HFFc6 (cell line): ENCODE results near the gene MMP8. TPM values are rescaled to one million over a fixed set of nuclear protein-coding genes. Genes with fewer than 3 reads are reported as not detected.

ENCODE experiments used
- DNase-seq: peaks from one replicate; pipeline ENCODE4 v3.0.0-alpha.2; 2018
- H3K27ac Mint-ChIP-seq: 2 replicates; pipeline ENCODE4 v1.8.0; 2020; ENCODE audit warnings: mild to moderate bottlenecking, mixed read lengths
- H3K27me3 Mint-ChIP-seq: 2 replicates; pipeline ENCODE4 v1.8.0; 2021; ENCODE audit warnings: mild to moderate bottlenecking, moderate library complexity, mixed read lengths; ENCODE audit not compliant: insufficient read depth
- H3K36me3 Mint-ChIP-seq: 2 replicates; pipeline ENCODE4 v1.8.0; 2021; ENCODE audit warnings: low read depth, mixed read lengths
- H3K4me1 Mint-ChIP-seq: 2 replicates; pipeline ENCODE4 v1.8.0; 2020; ENCODE audit warnings: low read depth, mixed read lengths
- H3K4me3 Mint-ChIP-seq: 2 replicates; pipeline ENCODE4 v1.8.0; 2020; ENCODE audit warnings: mild to moderate bottlenecking, moderate library complexity, mixed read lengths
- H3K9me3 Mint-ChIP-seq: 2 replicates; pipeline ENCODE4 v1.8.0; 2020; ENCODE audit warnings: mild to moderate bottlenecking, mixed read lengths
- CTCF ChIP-seq: fragments of 200-600 bp; sonication (generic); IDR thresholded peaks from 2 replicates; pipeline ENCODE4 v1.5.0; 2021; ENCODE audit warnings: antibody characterized with exemption, mild to moderate bottlenecking
- long read RNA-seq: library from polyadenylated mRNA; unstranded; transcript quantifications from one replicate; pipeline ENCODE4 v2.0.0, GENCODE V29; 2019
- total RNA-seq, 6 experiments: library from RNA; stranded (reverse); fragmentation: NEBNext Ultra II Directional; extraction: Animal tissue kit (Norgen Biotek cat#: 25700); gene quantifications; 2 replicates in 1 of 6; 3 replicates in 5 of 6; pipeline ENCODE4 v1.2.3, GENCODE V29; 2021

Gene MMP8
- total RNA-seq = not detected
- long read RNA-seq = 0 reads

- TF ChIP-seq CTCF = no peak
- Mint-ChIP-seq H3K9me3 (no peaks in the 10 kb centered on the region), H3K4me1 (peaks cover 17% of the 10 kb centered on the region), H3K27me3 (peaks cover 13% of the 10 kb centered on the region), H3K4me3 (no peak within 1 kb of the TSS), H3K27ac (no peak within 1 kb of the TSS), H3K36me3 (peaks cover 4% of the 10 kb centered on the region; the same call in 1 of the 2 replicates)
- no peak for DNase-seq
Observed at GRCh38 chr11:102724904-102725500, at the start of gene MMP8. Gene MMP8 (minus strand): TSS chr11:102724954. CDS start chr11:102724855, 99 bp downstream.

GRCh38 chr11:102773386-102773785 lies 48.6 kb upstream of the MMP8 start:
- no peak overlapping the region for H3K27ac Mint-ChIP-seq
- peaks cover 6% of the 10 kb centered on the region for H3K27me3 Mint-ChIP-seq
- no peak for DNase-seq
- no peaks in the 10 kb centered on the region for H3K36me3 Mint-ChIP-seq
- no peak for TF ChIP-seq CTCF
- H3K4me3 Mint-ChIP-seq = no peak overlapping the region
- no peaks in the 10 kb centered on the region for H3K4me1 Mint-ChIP-seq
- H3K9me3 Mint-ChIP-seq = no peaks in the 10 kb centered on the region

GRCh38 chr11:102771351-102771750 lies 46.6 kb upstream of the MMP8 start:
- no peaks in the 10 kb centered on the region for H3K9me3 Mint-ChIP-seq
- H3K36me3 Mint-ChIP-seq = no peaks in the 10 kb centered on the region
- no peak for TF ChIP-seq CTCF
- no peak for DNase-seq
- no peaks in the 10 kb centered on the region for H3K4me1 Mint-ChIP-seq
- H3K27ac Mint-ChIP-seq = no peak overlapping the region
- peaks cover 8% of the 10 kb centered on the region for H3K27me3 Mint-ChIP-seq
- no peak overlapping the region for H3K4me3 Mint-ChIP-seq

GRCh38 chr11:102770191-102770590 lies 45.4 kb upstream of the MMP8 start:
- no peak for TF ChIP-seq CTCF
- no peak for DNase-seq
- Mint-ChIP-seq H3K27me3 (peaks cover 12% of the 10 kb centered on the region), H3K27ac (no peak overlapping the region), H3K4me3 (no peak overlapping the region), H3K9me3 (no peaks in the 10 kb centered on the region), H3K4me1 (no peaks in the 10 kb centered on the region), H3K36me3 (no peaks in the 10 kb centered on the region)

GRCh38 chr11:102767800-102768199 lies 43.0 kb upstream of the MMP8 start:
- Mint-ChIP-seq H3K4me1 (peaks cover 18% of the 10 kb centered on the region), H3K27ac (no peak overlapping the region), H3K36me3 (no peaks in the 10 kb centered on the region), H3K27me3 (peaks cover 8% of the 10 kb centered on the region), H3K9me3 (no peaks in the 10 kb centered on the region), H3K4me3 (no peak overlapping the region)
- TF ChIP-seq CTCF = no peak
- no peak for DNase-seq

- Mint-ChIP-seq H3K4me3 (no peak overlapping the region), H3K4me1 (peaks cover 49% of the 10 kb centered on the region), H3K27ac (no peak overlapping the region)
Observed at GRCh38 chr11:102763440-102763839, 38.7 kb upstream of the MMP8 start.

More at GRCh38 chr11:102763440-102763839, 38.7 kb upstream of the MMP8 start:
- DNase-seq = peak; percentile 4
- peaks cover 9% of the 10 kb centered on the region for H3K27me3 Mint-ChIP-seq
- no peaks in the 10 kb centered on the region for H3K9me3 Mint-ChIP-seq
- no peak for TF ChIP-seq CTCF
- no peaks in the 10 kb centered on the region for H3K36me3 Mint-ChIP-seq
